OCI-LY7 (cell line): ENCODE results near the gene RBMS1. TPM values are rescaled to one million over a fixed set of nuclear protein-coding genes. Genes with fewer than 3 reads are reported as not detected.
A peak's percentile ranks its signal among the peaks of the same experiment; 100 is the strongest.

Experiments used
- BruUV-seq: library from RNA; stranded (reverse); fragments of 400-500 nt; replicated peaks from 2 replicates; lab custom pipeline; 2021; lab: Mats Ljungman, UMichigan
- CTCF ChIA-PET: fragments of 300-600 bp; sonication (Branson Sonifier 250); formaldehyde crosslinking; loops from one replicate; lab custom pipeline; 2022; ENCODE audit warnings: antibody characterized with exemption; ENCODE audit not compliant: unreplicated experiment; lab: Charles Lee
- POLR2A ChIA-PET: fragments of 300-600 bp; sonication (Branson Sonifier 250); formaldehyde crosslinking; loops from one replicate; lab custom pipeline; 2022; ENCODE audit warnings: antibody characterized with exemption; lab: Charles Lee
- DNase-seq: peaks from one replicate; pipeline ENCODE4 v3.0.0-alpha.2; 2015; ENCODE audit warnings: low spot score
- H2AFZ ChIP-seq: fragments of 200-600 bp; sonication (generic), shearing (Covaris generic); 2 replicates; pipeline ENCODE4 v1.6.1; 2014; ENCODE audit warnings: mild to moderate bottlenecking, antibody characterized with exemption, low read length, moderate library complexity
- H3K27ac ChIP-seq: fragments of 200-600 bp; sonication (generic); 2 replicates; pipeline ENCODE4 v1.5.1; 2014; ENCODE audit warnings: mixed run types, low read depth, mild to moderate bottlenecking, moderate library complexity, low read length, inconsistent platforms; ENCODE audit not compliant: poor library complexity, severe bottlenecking
- H3K36me3 ChIP-seq: fragments of 200-600 bp; sonication (generic); 2 replicates; pipeline ENCODE4 v1.6.1; 2014; ENCODE audit warnings: mild to moderate bottlenecking, antibody characterized with exemption, low read length, moderate library complexity, mixed read lengths; ENCODE audit not compliant: insufficient read depth
- H3K4me1 ChIP-seq: fragments of 200-600 bp; sonication (generic); 2 replicates; pipeline ENCODE4 v1.5.1; 2014; ENCODE audit warnings: mild to moderate bottlenecking, low read length; ENCODE audit not compliant: insufficient read depth, poor library complexity, severe bottlenecking
- H3K4me2 ChIP-seq: fragments of 200-600 bp; sonication (generic); 2 replicates; pipeline ENCODE4 v1.6.1; 2014; ENCODE audit warnings: mild to moderate bottlenecking, low read length
- H3K4me3 ChIP-seq: fragments of 200-600 bp; sonication (generic); 2 replicates; pipeline ENCODE4 v1.5.1; 2014; ENCODE audit warnings: mild to moderate bottlenecking, low read depth, low read length; ENCODE audit not compliant: poor library complexity, severe bottlenecking
- H3K79me2 ChIP-seq: fragments of 200-600 bp; sonication (generic); 2 replicates; pipeline ENCODE4 v1.6.1; 2016; ENCODE audit warnings: low read depth, mild to moderate bottlenecking, low read length, moderate library complexity, mixed read lengths; ENCODE audit not compliant: insufficient read depth
- H3K9me2 ChIP-seq: fragments of 200-600 bp; sonication (generic); 2 replicates; pipeline ENCODE4 v1.6.1; 2016; ENCODE audit warnings: mild to moderate bottlenecking, low read length, mixed read lengths; ENCODE audit not compliant: insufficient read depth
- H3K9me3 ChIP-seq: fragments of 200-600 bp; sonication (generic); 2 replicates; pipeline ENCODE4 v1.6.1; 2014; ENCODE audit warnings: mild to moderate bottlenecking, mixed run types, low read length, mixed read lengths
- H4K20me1 ChIP-seq: fragments of 200-600 bp; sonication (generic); 2 replicates; pipeline ENCODE4 v1.6.1; 2014; ENCODE audit warnings: mild to moderate bottlenecking, antibody characterized with exemption, low read length, moderate library complexity, mixed read lengths; ENCODE audit not compliant: insufficient read depth
- EZH2phosphoT487 ChIP-seq: fragments of 200-600 bp; sonication (generic); IDR thresholded peaks from 2 replicates; pipeline ENCODE4 v1.6.1; 2018; ENCODE audit warnings: low read depth, borderline replicate concordance, mild to moderate bottlenecking, mixed run types, antibody characterized with exemption, low read length, moderate library complexity, mixed read lengths
- intact Hi-C: fragments of 100-400 bp; cut with micrococcal nuclease; formaldehyde crosslinking; loops from one replicate; pipeline ENCODE4 v1.10.0; 2022; ENCODE audit not compliant: unreplicated experiment
- total RNA-seq, 2 experiments: library from RNA; depleted of rRNA in 1 of 2; stranded (reverse); fragments of >200 nt in 1 of 2; shearing (Covaris generic) in 1 of 2; gene quantifications; 2 replicates each; pipeline ENCODE4 v1.2.3, GENCODE V29; 2014 to 2022
- TF ChIP-seq, protein P1 (sequence below): fragments of 200-600 bp; sonication (generic); conservative IDR thresholded peaks from 2 replicates; pipeline ENCODE4 v1.5.1; 2014; ENCODE audit warnings: mild to moderate bottlenecking, antibody characterized with exemption, low read length, moderate library complexity, mixed read lengths

RBMS1 gene
- total RNA-seq, 2 experiments from 2014 or later: 29.5 to 35.7 TPM

DNA sequence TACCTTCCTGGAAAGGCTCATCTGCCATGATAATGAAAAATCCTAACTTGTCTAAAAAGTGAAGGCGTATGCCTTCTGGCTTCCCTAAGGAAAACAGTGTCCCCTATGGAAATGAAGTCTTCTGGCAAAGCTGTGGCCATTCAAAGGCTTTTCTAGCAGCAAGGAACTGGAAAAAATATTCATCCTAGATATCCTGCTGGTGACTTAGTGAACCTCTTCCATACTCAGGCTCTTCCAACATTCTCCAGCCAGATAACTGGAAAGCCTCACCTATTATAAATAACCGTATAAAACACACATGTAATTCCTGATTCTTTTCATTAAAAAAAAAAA lies 84.7 kb downstream of the RBMS1 start:
- H3K9me2 ChIP-seq: no peaks in the 10 kb centered on the region
- H4K20me1 ChIP-seq: no peaks in the 10 kb centered on the region
- intact Hi-C loops: loop anchor here (5.0 to 10.0 kb wide), 3 partner anchors 293 to 836 kb away; no protein-coding TSS in a partner anchor
- no peak for TF ChIP-seq EZH2phosphoT487
- TF ChIP-seq, protein P1, sequence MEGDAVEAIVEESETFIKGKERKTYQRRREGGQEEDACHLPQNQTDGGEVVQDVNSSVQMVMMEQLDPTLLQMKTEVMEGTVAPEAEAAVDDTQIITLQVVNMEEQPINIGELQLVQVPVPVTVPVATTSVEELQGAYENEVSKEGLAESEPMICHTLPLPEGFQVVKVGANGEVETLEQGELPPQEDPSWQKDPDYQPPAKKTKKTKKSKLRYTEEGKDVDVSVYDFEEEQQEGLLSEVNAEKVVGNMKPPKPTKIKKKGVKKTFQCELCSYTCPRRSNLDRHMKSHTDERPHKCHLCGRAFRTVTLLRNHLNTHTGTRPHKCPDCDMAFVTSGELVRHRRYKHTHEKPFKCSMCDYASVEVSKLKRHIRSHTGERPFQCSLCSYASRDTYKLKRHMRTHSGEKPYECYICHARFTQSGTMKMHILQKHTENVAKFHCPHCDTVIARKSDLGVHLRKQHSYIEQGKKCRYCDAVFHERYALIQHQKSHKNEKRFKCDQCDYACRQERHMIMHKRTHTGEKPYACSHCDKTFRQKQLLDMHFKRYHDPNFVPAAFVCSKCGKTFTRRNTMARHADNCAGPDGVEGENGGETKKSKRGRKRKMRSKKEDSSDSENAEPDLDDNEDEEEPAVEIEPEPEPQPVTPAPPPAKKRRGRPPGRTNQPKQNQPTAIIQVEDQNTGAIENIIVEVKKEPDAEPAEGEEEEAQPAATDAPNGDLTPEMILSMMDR: no peak
- H3K79me2 ChIP-seq: peaks cover 21% of the 10 kb centered on the region; the same call in 1 of the 2 replicates
- no peak overlapping the region for H3K4me2 ChIP-seq
- BruUV-seq: no TSS peak
- H3K27ac ChIP-seq: no peak overlapping the region
- H3K36me3 ChIP-seq: no peaks in the 10 kb centered on the region
- POLR2A ChIA-PET: no interaction called here
- DNase-seq: no peak
- no peak overlapping the region for H2AFZ ChIP-seq
- CTCF ChIA-PET: no interaction called here
- no peak overlapping the region for H3K4me3 ChIP-seq
- peaks cover 40% of the 10 kb centered on the region for H3K4me1 ChIP-seq
- no peaks in the 10 kb centered on the region for H3K9me3 ChIP-seq

DNA sequence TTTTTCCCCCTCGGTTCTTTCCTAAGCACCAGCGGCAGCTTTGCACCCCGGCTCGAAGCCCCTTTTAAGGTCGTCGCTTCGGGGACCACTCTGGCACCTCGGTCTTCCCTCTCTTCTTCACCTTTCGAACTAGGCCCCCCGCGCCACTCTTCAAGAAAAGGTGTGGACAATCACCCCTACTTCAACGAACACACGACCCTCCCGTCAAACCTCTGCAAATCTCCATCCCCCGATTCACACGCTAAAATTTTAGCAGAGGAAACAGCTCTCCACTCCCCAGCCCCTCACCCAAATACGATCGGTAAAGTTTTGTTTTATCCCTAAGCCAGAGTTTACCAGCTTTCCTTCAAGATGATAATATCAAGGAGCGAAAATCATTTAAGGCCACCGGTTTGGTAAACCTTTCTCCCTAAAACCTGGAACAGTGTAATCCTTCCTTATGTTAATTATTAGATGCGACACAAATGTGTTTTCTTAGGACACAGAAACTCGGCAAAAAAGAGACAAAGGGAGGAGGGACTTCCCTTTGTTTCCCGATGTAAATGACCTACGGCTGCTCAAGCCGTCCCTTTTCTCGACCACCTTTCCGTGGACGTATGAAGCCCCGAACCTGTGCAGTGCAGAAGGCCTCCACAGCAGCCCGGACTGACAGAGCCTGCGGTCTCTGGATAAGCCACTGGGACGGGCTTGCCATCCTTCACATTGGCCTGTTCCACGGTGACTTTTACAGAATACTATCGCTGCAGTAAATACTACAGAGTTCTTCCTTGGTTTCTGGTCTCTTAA lies 85.2 kb downstream of the RBMS1 start:
- peaks cover 46% of the 10 kb centered on the region for H3K4me1 ChIP-seq
- no peak overlapping the region for H3K27ac ChIP-seq
- CTCF ChIA-PET: no interaction called here
- no peak for TF ChIP-seq EZH2phosphoT487
- TF ChIP-seq, protein P1: no peak
- H2AFZ ChIP-seq: no peak overlapping the region
- intact Hi-C loops: loop anchor here (5.0 to 10.0 kb wide), 3 partner anchors 294 to 836 kb away; no protein-coding TSS in a partner anchor
- BruUV-seq: TSS peak; percentile 72
- no peaks in the 10 kb centered on the region for H3K9me2 ChIP-seq
- no peaks in the 10 kb centered on the region for H4K20me1 ChIP-seq
- H3K4me2 ChIP-seq: peak overlapping the region; percentile 46
- peak overlapping the region; percentile 54 for H3K4me3 ChIP-seq
- POLR2A ChIA-PET: interaction anchor here (0.6 to 1.2 kb wide), 3 partner anchors 10 to 805 kb away, joined by 3 read pairs; no protein-coding TSS in a partner anchor
- DNase-seq: no peak
- no peaks in the 10 kb centered on the region for H3K9me3 ChIP-seq
- H3K36me3 ChIP-seq: no peaks in the 10 kb centered on the region
- peaks cover 27% of the 10 kb centered on the region; the same call in 1 of the 2 replicates for H3K79me2 ChIP-seq
